WTC11 (cell line): ENCODE results near the gene ZFAND3. TPM values are rescaled to one million over a fixed set of nuclear protein-coding genes. Genes with fewer than 3 reads are reported as not detected.

Experiments used
- ATAC-seq: fragments of 200-7000 bp; cut with Tn5 transposase; 2 replicates; pipeline ENCODE4 v1.10.0; 2021; ENCODE audit warnings: mild to moderate bottlenecking, moderate library complexity
- CTCF ChIA-PET: fragments of 300-600 bp; sonication (Branson Sonifier 250); formaldehyde crosslinking; loops from one replicate; lab custom pipeline; 2021; ENCODE audit warnings: antibody characterized with exemption; lab: Charles Lee
- POLR2A ChIA-PET: fragments of 350-600 bp; sonication (Branson Sonifier 250); formaldehyde crosslinking; loops from one replicate; lab custom pipeline; 2021; ENCODE audit warnings: antibody characterized with exemption; lab: Charles Lee
- DNase-seq: peaks from one replicate; pipeline ENCODE4 v3.0.0; 2021; ENCODE audit warnings: low spot score
- H3K27ac Mint-ChIP-seq: 2 replicates; pipeline ENCODE4 v1.8.0; 2021; ENCODE audit warnings: mixed read lengths
- H3K27me3 Mint-ChIP-seq: 2 replicates; pipeline ENCODE4 v1.8.0; 2021; ENCODE audit warnings: low read depth, mild to moderate bottlenecking, moderate library complexity, mixed read lengths
- H3K36me3 Mint-ChIP-seq: 2 replicates; pipeline ENCODE4 v1.8.0; 2021; ENCODE audit warnings: mixed read lengths
- H3K4me1 Mint-ChIP-seq: 2 replicates; pipeline ENCODE4 v1.8.0; 2022; ENCODE audit warnings: mixed read lengths
- H3K4me3 Mint-ChIP-seq: 2 replicates; pipeline ENCODE4 v1.8.0; 2021; ENCODE audit warnings: mild to moderate bottlenecking, moderate library complexity, mixed read lengths
- H3K9me3 Mint-ChIP-seq: 2 replicates; pipeline ENCODE4 v1.8.0; 2021; ENCODE audit warnings: mixed read lengths
- CREM ChIP-seq: sonication (generic); formaldehyde crosslinking; IDR thresholded peaks from 2 replicates; pipeline ENCODE4 v1.8.1; 2022; ENCODE audit warnings: mild to moderate bottlenecking, missing genetic modification reagents, moderate library complexity
- FOXP1 ChIP-seq: sonication (generic); formaldehyde crosslinking; IDR thresholded peaks from 2 replicates; pipeline ENCODE4 v1.8.0; 2022; ENCODE audit warnings: missing genetic modification reagents, mild to moderate bottlenecking, moderate library complexity, borderline replicate concordance
- GTF2I ChIP-seq: fragments of 250-450 bp; sonication (Bioruptor Pico); conservative IDR thresholded peaks from 2 replicates; pipeline ENCODE4 v1.4.0; 2021; ENCODE audit warnings: mild to moderate bottlenecking
- IRF2 ChIP-seq: sonication (generic); formaldehyde crosslinking; IDR thresholded peaks from 2 replicates; pipeline ENCODE4 v1.8.0; 2022; ENCODE audit warnings: low read depth, missing genetic modification reagents, borderline replicate concordance
- OVOL2 ChIP-seq: fragments of 250-450 bp; sonication (Bioruptor Pico); IDR thresholded peaks from 2 replicates; pipeline ENCODE4 v1.9.0; 2021; ENCODE audit warnings: mild to moderate bottlenecking, borderline replicate concordance
- SMAD3 ChIP-seq: sonication (generic); formaldehyde crosslinking; IDR thresholded peaks from 2 replicates; pipeline ENCODE4 v1.8.0; 2022; ENCODE audit warnings: missing genetic modification reagents, mild to moderate bottlenecking, borderline replicate concordance
- ZNF671 ChIP-seq: fragments of 250-450 bp; sonication (Bioruptor Pico); IDR thresholded peaks from 2 replicates; pipeline ENCODE4 v1.8.0; 2021; ENCODE audit warnings: mild to moderate bottlenecking
- total RNA-seq: library from RNA; stranded (reverse); gene quantifications from 3 replicates; pipeline ENCODE4 v1.2.3, GENCODE V29; 2021
- TF ChIP-seq, protein P1 (sequence below): fragments of 200-600 bp; IDR thresholded peaks from 2 replicates; pipeline ENCODE4 v1.8.0; 2022; ENCODE audit warnings: antibody characterized with exemption
- TF ChIP-seq, protein P2 (sequence below): fragments of 250-450 bp; sonication (Bioruptor Pico); IDR thresholded peaks from 2 replicates; pipeline ENCODE4 v1.8.0; 2021; ENCODE audit warnings: mild to moderate bottlenecking
- TF ChIP-seq, protein P3 (sequence below): sonication (generic); formaldehyde crosslinking; conservative IDR thresholded peaks from 2 replicates; pipeline ENCODE4 v1.8.1; 2023; ENCODE audit warnings: mild to moderate bottlenecking, low read depth, missing genetic modification reagents, moderate library complexity
- TF ChIP-seq, protein P4 (sequence below): fragments of 250-450 bp; sonication (Bioruptor Pico); IDR thresholded peaks from 2 replicates; pipeline ENCODE4 v1.9.0; 2021; ENCODE audit warnings: mild to moderate bottlenecking, borderline replicate concordance
- TF ChIP-seq, protein P5 (sequence below): sonication (generic); formaldehyde crosslinking; IDR thresholded peaks from 2 replicates; pipeline ENCODE4 v1.8.0; 2023; ENCODE audit warnings: missing genetic modification reagents
- TF ChIP-seq, protein P6 (sequence below): sonication (generic); formaldehyde crosslinking; IDR thresholded peaks from 2 replicates; pipeline ENCODE4 v1.8.0; 2022; ENCODE audit warnings: mild to moderate bottlenecking, missing genetic modification reagents
- TF ChIP-seq, protein P7 (sequence below): sonication (generic); formaldehyde crosslinking; IDR thresholded peaks from 2 replicates; pipeline ENCODE4 v1.8.1; 2023; ENCODE audit warnings: mild to moderate bottlenecking, missing genetic modification reagents, moderate library complexity
- TF ChIP-seq, protein P8 (sequence below): sonication (generic); formaldehyde crosslinking; IDR thresholded peaks from 2 replicates; pipeline ENCODE4 v1.8.1; 2023; ENCODE audit warnings: mild to moderate bottlenecking, missing genetic modification reagents
- TF ChIP-seq, protein P9 (sequence below): fragments of 250-450 bp; sonication (Bioruptor Pico); IDR thresholded peaks from 2 replicates; pipeline ENCODE4 v2.1.2; 2022; ENCODE audit warnings: mild to moderate bottlenecking, moderate library complexity

Gene ZFAND3
- total RNA-seq, 1 experiment from 2014 or later, result 50.3 TPM

DNA sequence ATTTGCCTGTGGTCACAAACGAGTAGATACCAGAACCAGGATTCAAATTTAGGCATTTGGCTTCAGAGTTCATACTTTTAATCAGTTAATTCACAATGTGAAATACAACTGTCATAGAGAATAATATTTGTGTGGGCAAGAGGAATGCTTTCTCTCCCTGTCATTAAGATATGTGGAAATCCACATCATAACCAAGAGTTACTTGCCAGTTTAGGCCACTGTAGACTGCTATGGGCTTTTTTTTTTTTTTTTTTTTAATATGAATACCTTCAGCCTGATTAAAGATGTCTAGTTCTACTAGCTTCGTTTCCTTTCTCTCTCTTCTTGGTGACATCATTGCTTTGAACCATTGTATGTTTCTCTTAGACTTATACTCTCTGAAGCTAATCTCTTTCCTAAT lies 244.9 kb downstream of the ZFAND3 start:
- no peak for ATAC-seq
- Mint-ChIP-seq H3K4me1 (peaks cover 16% of the 10 kb centered on the region), H3K27ac (no peak overlapping the region), H3K4me3 (no peak overlapping the region), H3K36me3 (peaks cover 7% of the 10 kb centered on the region), H3K27me3 (no peaks in the 10 kb centered on the region), H3K9me3 (no peaks in the 10 kb centered on the region)
- TF ChIP-seq GTF2I (CRISPR knock-in tag) (no peak), IRF2 (CRISPR knock-in tag) (no peak), ZNF671 (no peak), OVOL2 (CRISPR knock-in tag) (no peak)
- TF ChIP-seq, protein P1, sequence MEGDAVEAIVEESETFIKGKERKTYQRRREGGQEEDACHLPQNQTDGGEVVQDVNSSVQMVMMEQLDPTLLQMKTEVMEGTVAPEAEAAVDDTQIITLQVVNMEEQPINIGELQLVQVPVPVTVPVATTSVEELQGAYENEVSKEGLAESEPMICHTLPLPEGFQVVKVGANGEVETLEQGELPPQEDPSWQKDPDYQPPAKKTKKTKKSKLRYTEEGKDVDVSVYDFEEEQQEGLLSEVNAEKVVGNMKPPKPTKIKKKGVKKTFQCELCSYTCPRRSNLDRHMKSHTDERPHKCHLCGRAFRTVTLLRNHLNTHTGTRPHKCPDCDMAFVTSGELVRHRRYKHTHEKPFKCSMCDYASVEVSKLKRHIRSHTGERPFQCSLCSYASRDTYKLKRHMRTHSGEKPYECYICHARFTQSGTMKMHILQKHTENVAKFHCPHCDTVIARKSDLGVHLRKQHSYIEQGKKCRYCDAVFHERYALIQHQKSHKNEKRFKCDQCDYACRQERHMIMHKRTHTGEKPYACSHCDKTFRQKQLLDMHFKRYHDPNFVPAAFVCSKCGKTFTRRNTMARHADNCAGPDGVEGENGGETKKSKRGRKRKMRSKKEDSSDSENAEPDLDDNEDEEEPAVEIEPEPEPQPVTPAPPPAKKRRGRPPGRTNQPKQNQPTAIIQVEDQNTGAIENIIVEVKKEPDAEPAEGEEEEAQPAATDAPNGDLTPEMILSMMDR, result no peak
- TF ChIP-seq, protein P2, sequence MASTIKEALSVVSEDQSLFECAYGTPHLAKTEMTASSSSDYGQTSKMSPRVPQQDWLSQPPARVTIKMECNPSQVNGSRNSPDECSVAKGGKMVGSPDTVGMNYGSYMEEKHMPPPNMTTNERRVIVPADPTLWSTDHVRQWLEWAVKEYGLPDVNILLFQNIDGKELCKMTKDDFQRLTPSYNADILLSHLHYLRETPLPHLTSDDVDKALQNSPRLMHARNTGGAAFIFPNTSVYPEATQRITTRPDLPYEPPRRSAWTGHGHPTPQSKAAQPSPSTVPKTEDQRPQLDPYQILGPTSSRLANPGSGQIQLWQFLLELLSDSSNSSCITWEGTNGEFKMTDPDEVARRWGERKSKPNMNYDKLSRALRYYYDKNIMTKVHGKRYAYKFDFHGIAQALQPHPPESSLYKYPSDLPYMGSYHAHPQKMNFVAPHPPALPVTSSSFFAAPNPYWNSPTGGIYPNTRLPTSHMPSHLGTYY (CRISPR knock-in tag), result no peak
- TF ChIP-seq, protein P3, sequence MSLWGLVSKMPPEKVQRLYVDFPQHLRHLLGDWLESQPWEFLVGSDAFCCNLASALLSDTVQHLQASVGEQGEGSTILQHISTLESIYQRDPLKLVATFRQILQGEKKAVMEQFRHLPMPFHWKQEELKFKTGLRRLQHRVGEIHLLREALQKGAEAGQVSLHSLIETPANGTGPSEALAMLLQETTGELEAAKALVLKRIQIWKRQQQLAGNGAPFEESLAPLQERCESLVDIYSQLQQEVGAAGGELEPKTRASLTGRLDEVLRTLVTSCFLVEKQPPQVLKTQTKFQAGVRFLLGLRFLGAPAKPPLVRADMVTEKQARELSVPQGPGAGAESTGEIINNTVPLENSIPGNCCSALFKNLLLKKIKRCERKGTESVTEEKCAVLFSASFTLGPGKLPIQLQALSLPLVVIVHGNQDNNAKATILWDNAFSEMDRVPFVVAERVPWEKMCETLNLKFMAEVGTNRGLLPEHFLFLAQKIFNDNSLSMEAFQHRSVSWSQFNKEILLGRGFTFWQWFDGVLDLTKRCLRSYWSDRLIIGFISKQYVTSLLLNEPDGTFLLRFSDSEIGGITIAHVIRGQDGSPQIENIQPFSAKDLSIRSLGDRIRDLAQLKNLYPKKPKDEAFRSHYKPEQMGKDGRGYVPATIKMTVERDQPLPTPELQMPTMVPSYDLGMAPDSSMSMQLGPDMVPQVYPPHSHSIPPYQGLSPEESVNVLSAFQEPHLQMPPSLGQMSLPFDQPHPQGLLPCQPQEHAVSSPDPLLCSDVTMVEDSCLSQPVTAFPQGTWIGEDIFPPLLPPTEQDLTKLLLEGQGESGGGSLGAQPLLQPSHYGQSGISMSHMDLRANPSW (CRISPR knock-in tag), result no peak
- POLR2A ChIA-PET, result no interaction called here
- CTCF ChIA-PET, result interaction anchor here (0.7 kb wide), 1 partner anchor 9 kb away, joined by 4 read pairs; no protein-coding TSS in a partner anchor
- no peak for DNase-seq

DNA sequence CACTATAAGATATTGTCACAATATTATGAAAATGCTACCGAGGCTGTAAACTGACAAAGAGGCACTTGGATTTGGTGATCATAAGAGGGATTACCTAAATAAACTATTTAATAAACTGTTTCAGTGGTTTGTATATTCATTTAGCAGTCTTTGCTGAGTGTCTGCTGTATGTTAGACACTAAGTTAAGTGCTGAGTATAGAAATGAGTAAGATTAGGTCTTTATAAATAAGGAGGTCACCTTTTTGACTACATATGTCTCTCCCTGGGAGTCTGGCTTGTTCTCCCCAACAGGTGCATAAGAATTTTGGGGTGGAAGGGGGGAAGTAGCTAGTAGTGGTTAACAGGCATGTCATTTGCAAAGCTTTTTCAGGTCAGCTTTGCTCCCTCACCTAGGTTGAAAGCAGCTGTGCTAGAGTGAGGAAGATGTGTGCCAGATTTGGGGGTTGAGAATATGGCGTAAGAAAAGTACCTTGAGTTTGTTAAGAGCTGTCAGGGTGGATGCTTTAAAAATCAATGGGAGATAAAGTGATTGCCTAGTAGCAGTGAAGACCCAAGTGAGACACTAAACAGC lies 246.3 kb downstream of the ZFAND3 start:
- ATAC-seq, result no peak
- Mint-ChIP-seq H3K36me3 (peaks cover 7% of the 10 kb centered on the region), H3K27ac (no peak overlapping the region), H3K4me3 (no peak overlapping the region), H3K9me3 (no peaks in the 10 kb centered on the region), H3K4me1 (peaks cover 16% of the 10 kb centered on the region), H3K27me3 (no peaks in the 10 kb centered on the region)
- ChIA-PET CTCF (interaction anchor here (0.7 kb wide), 1 partner anchor 32 kb away, joined by 3 read pairs; no protein-coding TSS in a partner anchor), POLR2A (no interaction called here)
- DNase-seq, result no peak
- TF ChIP-seq, protein P4, sequence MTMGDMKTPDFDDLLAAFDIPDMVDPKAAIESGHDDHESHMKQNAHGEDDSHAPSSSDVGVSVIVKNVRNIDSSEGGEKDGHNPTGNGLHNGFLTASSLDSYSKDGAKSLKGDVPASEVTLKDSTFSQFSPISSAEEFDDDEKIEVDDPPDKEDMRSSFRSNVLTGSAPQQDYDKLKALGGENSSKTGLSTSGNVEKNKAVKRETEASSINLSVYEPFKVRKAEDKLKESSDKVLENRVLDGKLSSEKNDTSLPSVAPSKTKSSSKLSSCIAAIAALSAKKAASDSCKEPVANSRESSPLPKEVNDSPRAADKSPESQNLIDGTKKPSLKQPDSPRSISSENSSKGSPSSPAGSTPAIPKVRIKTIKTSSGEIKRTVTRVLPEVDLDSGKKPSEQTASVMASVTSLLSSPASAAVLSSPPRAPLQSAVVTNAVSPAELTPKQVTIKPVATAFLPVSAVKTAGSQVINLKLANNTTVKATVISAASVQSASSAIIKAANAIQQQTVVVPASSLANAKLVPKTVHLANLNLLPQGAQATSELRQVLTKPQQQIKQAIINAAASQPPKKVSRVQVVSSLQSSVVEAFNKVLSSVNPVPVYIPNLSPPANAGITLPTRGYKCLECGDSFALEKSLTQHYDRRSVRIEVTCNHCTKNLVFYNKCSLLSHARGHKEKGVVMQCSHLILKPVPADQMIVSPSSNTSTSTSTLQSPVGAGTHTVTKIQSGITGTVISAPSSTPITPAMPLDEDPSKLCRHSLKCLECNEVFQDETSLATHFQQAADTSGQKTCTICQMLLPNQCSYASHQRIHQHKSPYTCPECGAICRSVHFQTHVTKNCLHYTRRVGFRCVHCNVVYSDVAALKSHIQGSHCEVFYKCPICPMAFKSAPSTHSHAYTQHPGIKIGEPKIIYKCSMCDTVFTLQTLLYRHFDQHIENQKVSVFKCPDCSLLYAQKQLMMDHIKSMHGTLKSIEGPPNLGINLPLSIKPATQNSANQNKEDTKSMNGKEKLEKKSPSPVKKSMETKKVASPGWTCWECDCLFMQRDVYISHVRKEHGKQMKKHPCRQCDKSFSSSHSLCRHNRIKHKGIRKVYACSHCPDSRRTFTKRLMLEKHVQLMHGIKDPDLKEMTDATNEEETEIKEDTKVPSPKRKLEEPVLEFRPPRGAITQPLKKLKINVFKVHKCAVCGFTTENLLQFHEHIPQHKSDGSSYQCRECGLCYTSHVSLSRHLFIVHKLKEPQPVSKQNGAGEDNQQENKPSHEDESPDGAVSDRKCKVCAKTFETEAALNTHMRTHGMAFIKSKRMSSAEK (CRISPR knock-in tag), result no peak
- TF ChIP-seq, protein P5, sequence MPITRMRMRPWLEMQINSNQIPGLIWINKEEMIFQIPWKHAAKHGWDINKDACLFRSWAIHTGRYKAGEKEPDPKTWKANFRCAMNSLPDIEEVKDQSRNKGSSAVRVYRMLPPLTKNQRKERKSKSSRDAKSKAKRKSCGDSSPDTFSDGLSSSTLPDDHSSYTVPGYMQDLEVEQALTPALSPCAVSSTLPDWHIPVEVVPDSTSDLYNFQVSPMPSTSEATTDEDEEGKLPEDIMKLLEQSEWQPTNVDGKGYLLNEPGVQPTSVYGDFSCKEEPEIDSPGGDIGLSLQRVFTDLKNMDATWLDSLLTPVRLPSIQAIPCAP (CRISPR knock-in tag), result no peak
- TF ChIP-seq, protein P6, sequence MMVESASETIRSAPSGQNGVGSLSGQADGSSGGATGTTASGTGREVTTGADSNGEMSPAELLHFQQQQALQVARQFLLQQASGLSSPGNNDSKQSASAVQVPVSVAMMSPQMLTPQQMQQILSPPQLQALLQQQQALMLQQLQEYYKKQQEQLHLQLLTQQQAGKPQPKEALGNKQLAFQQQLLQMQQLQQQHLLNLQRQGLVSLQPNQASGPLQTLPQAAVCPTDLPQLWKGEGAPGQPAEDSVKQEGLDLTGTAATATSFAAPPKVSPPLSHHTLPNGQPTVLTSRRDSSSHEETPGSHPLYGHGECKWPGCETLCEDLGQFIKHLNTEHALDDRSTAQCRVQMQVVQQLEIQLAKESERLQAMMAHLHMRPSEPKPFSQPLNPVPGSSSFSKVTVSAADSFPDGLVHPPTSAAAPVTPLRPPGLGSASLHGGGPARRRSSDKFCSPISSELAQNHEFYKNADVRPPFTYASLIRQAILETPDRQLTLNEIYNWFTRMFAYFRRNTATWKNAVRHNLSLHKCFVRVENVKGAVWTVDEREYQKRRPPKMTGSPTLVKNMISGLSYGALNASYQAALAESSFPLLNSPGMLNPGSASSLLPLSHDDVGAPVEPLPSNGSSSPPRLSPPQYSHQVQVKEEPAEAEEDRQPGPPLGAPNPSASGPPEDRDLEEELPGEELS (CRISPR knock-in tag), result no peak
- no peak for TF ChIP-seq CREM (CRISPR knock-in tag)
- TF ChIP-seq, protein P7, sequence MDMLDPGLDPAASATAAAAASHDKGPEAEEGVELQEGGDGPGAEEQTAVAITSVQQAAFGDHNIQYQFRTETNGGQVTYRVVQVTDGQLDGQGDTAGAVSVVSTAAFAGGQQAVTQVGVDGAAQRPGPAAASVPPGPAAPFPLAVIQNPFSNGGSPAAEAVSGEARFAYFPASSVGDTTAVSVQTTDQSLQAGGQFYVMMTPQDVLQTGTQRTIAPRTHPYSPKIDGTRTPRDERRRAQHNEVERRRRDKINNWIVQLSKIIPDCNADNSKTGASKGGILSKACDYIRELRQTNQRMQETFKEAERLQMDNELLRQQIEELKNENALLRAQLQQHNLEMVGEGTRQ, result no peak
- TF ChIP-seq SMAD3, result no peak
- TF ChIP-seq, protein P8, sequence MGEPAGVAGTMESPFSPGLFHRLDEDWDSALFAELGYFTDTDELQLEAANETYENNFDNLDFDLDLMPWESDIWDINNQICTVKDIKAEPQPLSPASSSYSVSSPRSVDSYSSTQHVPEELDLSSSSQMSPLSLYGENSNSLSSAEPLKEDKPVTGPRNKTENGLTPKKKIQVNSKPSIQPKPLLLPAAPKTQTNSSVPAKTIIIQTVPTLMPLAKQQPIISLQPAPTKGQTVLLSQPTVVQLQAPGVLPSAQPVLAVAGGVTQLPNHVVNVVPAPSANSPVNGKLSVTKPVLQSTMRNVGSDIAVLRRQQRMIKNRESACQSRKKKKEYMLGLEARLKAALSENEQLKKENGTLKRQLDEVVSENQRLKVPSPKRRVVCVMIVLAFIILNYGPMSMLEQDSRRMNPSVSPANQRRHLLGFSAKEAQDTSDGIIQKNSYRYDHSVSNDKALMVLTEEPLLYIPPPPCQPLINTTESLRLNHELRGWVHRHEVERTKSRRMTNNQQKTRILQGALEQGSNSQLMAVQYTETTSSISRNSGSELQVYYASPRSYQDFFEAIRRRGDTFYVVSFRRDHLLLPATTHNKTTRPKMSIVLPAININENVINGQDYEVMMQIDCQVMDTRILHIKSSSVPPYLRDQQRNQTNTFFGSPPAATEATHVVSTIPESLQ (CRISPR knock-in tag), result no peak
- TF ChIP-seq, protein P9, sequence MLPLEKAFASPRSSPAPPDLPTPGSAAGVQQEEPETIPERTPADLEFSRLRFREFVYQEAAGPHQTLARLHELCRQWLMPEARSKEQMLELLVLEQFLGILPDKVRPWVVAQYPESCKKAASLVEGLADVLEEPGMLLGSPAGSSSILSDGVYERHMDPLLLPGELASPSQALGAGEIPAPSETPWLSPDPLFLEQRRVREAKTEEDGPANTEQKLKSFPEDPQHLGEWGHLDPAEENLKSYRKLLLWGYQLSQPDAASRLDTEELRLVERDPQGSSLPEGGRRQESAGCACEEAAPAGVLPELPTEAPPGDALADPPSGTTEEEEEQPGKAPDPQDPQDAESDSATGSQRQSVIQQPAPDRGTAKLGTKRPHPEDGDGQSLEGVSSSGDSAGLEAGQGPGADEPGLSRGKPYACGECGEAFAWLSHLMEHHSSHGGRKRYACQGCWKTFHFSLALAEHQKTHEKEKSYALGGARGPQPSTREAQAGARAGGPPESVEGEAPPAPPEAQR (CRISPR knock-in tag), result no peak
- TF ChIP-seq FOXP1 (CRISPR knock-in tag), result no peak
